ENCODE data around the gene PIK3R6. TPM values are rescaled to one million over a fixed set of nuclear protein-coding genes. Genes with fewer than 3 reads are reported as not detected.

PIK3R6 gene, protein sequence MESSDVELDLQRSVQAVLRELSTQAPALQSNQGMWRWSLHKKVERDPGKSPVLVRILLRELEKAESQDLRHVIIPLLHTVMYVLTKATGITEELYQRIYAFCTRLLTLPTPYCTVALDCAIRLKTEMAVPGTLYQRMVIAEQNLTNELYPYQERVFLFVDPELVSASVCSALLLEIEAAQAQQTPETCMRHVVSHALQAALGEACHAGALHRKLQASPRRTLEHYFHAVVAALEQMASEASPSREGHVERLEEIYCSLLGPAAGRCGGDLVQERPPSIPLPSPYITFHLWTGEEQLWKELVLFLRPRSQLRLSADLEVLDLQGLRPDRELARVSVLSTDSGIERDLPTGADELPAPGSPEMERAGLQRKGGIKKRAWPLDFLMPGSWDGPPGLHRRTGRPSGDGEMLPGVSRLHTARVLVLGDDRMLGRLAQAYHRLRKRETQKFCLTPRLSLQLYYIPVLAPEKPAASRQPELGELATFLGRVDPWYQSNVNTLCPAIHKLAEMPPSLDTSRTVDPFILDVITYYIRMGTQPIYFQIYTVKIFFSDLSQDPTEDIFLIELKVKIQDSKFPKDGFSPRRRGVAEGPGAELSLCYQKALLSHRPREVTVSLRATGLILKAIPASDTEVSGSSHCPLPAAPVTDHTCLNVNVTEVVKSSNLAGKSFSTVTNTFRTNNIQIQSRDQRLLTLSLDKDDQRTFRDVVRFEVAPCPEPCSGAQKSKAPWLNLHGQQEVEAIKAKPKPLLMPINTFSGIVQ
- 1 to 10 TPM in 1 of 6 donors, under 1 TPM in 3, not detected in 2; 0.16 to 1.1 (median 0.39) TPM for total RNA-seq
- polyA plus RNA-seq, result under 1 TPM; 0.16 to 0.23 TPM

DNA sequence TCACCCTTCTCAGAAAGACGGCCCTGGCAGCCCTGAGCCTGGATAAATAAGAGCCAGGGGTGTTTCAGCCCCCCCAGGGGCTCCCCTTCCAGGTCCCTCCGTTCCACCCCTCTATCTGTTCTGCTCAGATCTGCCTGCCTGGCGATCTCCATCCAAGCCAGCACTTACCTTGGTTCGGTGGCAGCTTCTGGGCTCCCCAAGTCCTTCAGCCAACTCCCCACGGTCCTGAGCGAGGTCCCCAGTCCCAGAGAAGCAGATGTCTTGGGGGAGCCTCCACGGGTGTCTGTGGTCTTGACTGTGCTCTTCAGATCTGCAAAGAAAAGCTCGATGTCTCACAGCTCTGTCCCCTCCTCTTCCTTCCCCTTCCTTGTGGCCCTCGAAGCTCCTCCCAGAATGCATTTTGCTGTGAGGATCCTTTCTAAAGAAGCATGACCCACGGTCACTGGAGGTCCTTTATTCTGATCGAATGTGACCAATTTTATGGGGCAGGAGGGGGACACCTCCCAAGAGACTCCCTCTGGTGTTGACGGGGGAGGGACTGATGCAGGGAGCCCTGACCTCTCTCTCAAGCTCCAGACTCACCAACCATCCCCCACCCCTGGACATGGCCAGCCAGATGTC lies at the start of gene PIK3R6:
Gene PIK3R6, minus strand, starts transcription at position 314 of the 621 bp plus-strand sequence. CDS start 17,880 bp downstream, outside the sequence.
- FAIRE-seq (no peak), DNase-seq (no peak), ATAC-seq (peak in 2 of 4 donors; percentile 32 to 33)
- H3K27ac ChIP-seq, result no peak within 1 kb of the TSS
- H3K27me3 ChIP-seq, result no peaks in the 10 kb centered on the region
- H3K9me3 ChIP-seq, result no peaks in the 10 kb centered on the region
- WGBS, 2 donors, result 46 to 50% methylated on average over 12 of the region's 12 CpGs
- no peaks in the 10 kb centered on the region for H3K4me1 ChIP-seq
- no peaks in the 10 kb centered on the region for H3K36me3 ChIP-seq
- TF ChIP-seq, protein P1, sequence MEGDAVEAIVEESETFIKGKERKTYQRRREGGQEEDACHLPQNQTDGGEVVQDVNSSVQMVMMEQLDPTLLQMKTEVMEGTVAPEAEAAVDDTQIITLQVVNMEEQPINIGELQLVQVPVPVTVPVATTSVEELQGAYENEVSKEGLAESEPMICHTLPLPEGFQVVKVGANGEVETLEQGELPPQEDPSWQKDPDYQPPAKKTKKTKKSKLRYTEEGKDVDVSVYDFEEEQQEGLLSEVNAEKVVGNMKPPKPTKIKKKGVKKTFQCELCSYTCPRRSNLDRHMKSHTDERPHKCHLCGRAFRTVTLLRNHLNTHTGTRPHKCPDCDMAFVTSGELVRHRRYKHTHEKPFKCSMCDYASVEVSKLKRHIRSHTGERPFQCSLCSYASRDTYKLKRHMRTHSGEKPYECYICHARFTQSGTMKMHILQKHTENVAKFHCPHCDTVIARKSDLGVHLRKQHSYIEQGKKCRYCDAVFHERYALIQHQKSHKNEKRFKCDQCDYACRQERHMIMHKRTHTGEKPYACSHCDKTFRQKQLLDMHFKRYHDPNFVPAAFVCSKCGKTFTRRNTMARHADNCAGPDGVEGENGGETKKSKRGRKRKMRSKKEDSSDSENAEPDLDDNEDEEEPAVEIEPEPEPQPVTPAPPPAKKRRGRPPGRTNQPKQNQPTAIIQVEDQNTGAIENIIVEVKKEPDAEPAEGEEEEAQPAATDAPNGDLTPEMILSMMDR (IDR thresholded peaks at IDR 0.05), result no peak
- intact Hi-C loops (cut with DNase I), result no loop called here
- H3K4me3 ChIP-seq, result peak within 1 kb of the TSS in 1 of 4 donors; percentile 20

DNA sequence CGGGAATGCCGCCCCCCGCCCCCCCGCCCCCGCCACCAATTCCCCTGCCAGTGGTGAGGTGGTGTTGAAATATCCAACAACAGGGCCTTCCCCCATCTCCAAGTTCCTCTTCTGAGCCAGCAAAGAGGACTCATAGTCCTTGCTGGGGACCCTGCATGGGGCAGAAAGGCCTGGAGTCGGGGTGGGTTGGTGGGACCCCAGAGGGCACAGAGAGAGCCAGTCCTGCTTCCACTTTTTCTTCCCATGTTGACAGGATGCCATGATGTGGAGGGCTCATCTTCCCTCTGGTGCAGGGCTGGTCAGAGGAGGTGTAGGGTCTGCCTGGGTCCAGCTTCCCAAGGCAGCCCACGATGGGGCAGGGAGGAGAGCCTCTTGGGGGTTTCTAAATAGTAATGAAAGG lies 49.0 kb upstream of the PIK3R6 start:
- FAIRE-seq (no peak), DNase-seq (no peak), ATAC-seq (peak in 2 of 4 donors; percentile 70 to 74)
- Histone ChIP-seq H3K27ac (peak overlapping the region in 1 of 4 donors; percentile 19), H3K4me1 (no peaks in the 10 kb centered on the region), H3K4me3 (no peak overlapping the region), H3K9me3 (no peaks in the 10 kb centered on the region), H3K36me3 (no peaks in the 10 kb centered on the region), H3K27me3 (no peaks in the 10 kb centered on the region)
- 69 to 81% methylated on average over 7 of the region's 7 CpGs for WGBS, 2 donors
- intact Hi-C loops (cut with DNase I), result no loop called here
- TF ChIP-seq, protein P1 (IDR thresholded peaks at IDR 0.05), result no peak

DNA sequence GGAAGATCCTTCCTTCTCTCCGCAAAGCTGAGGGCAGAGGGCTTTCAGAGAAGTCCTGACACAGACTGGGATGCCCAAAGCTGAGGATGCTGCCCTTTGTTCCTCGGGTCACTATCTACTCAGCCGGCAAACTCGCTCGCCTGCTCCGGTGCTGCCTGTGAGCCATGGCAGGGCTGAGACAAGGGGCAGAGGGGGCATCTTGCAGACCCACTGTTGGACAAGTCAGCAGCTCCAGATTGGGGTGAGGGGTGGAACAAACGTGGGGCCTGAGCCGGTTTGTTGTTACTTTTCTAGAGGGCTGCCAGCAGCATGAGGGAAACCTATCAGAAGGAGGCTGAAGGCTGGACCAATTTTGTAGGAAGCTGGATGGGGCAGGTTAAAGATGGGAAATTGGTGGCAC lies 47.1 kb upstream of the PIK3R6 start:
- intact Hi-C loops (cut with DNase I), result no loop called here
- WGBS, 2 donors, result 63 to 71% methylated on average over 8 of the region's 8 CpGs

DNA sequence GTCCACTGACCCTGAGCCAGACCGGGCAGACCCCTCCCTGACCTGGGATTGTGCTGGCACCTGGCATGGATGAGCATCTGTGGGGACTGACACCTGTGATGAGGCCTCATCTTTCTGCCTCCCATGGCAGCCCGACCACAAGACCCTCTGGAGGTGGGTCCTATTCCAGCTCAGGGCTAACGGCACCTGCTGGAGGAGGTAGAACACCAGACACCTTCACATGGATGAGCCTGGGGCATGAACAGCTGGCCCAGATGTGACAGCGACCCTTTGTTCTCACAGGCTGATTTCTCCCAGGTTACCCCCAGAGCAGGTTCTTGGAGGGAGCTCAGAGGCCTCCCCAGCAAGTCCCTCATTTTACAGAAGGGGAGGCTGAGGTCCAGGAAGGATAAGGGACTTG lies 46.4 kb upstream of the PIK3R6 start:
- Histone ChIP-seq H3K36me3 (no peaks in the 10 kb centered on the region), H3K27ac (no peak overlapping the region), H3K9me3 (no peaks in the 10 kb centered on the region), H3K27me3 (no peaks in the 10 kb centered on the region), H3K4me3 (no peak overlapping the region), H3K4me1 (no peaks in the 10 kb centered on the region)
- no peak for DNase-seq
- FAIRE-seq, result no peak
- ATAC-seq, result no peak
- TF ChIP-seq, protein P1 (IDR thresholded peaks at IDR 0.05), result no peak
- intact Hi-C loops (cut with DNase I), result no loop called here
- 49 to 64% methylated on average over 4 of the region's 4 CpGs for WGBS, 2 donors

More for the DNA sequence above, 47.1 kb upstream of the PIK3R6 start:
- TF ChIP-seq, protein P1 (IDR thresholded peaks at IDR 0.05), result no peak
- ATAC-seq (no peak), FAIRE-seq (no peak), DNase-seq (no peak)
- H3K4me1 ChIP-seq, result no peaks in the 10 kb centered on the region
- no peak overlapping the region for H3K4me3 ChIP-seq
- no peaks in the 10 kb centered on the region for H3K27me3 ChIP-seq
- no peaks in the 10 kb centered on the region for H3K9me3 ChIP-seq
- no peaks in the 10 kb centered on the region for H3K36me3 ChIP-seq
- no peak overlapping the region for H3K27ac ChIP-seq

Measured in pancreas (tissue), 10 donors.